Measurements from ENCODE around the gene ASIC2. TPM values are rescaled to one million over a fixed set of nuclear protein-coding genes. Genes with fewer than 3 reads are reported as not detected.

ASIC2 gene
- total RNA-seq, 1 experiment from 2014 or later, result 0.74 TPM

GRCh38 chr17:33021731-33022408 is 271.2 kb downstream of the ASIC2 start:
- no peak overlapping the region for H2AK5ac ChIP-seq (ENCODE audit: insufficient read length, low read length)
- H3K18ac ChIP-seq (ENCODE audit: insufficient read length, low read depth, low read length), result no peak overlapping the region
- no peak overlapping the region for H3K4me2 ChIP-seq (ENCODE audit: insufficient read depth, insufficient read length, low read length)
- peak; percentile 60 for DNase-seq
- H3T11ph ChIP-seq (ENCODE audit: low read length), result no peak overlapping the region
- H2AFZ ChIP-seq (ENCODE audit: low read length), result no peak overlapping the region
- no peak overlapping the region for H2BK20ac ChIP-seq (ENCODE audit: low read depth, low read length, poor library complexity, severe bottlenecking)
- H4K91ac ChIP-seq (ENCODE audit: insufficient read length, low read depth, low read length), result no peak overlapping the region
- peaks cover 18% of the 10 kb centered on the region; the same call in 1 of the 2 replicates for H3K4me1 ChIP-seq (ENCODE audit: insufficient read depth, low read length)
- no peak overlapping the region for H2BK12ac ChIP-seq (ENCODE audit: insufficient read length, low read depth, low read length)
- H2BK15ac ChIP-seq (ENCODE audit: low read depth, low read length), result no peak overlapping the region
- H3K23ac ChIP-seq (ENCODE audit: insufficient read length, low read depth, low read length), result no peak overlapping the region
- Mint-ChIP-seq H3K27me3 (ENCODE audit: low read depth) (peaks cover 11% of the 10 kb centered on the region), H3K9me3 (no peaks in the 10 kb centered on the region), H3K4me1 (peaks cover 37 to 38% of the 10 kb centered on the region in 2 experiments), H3K36me3 (ENCODE audit: insufficient read depth in 1 of 3, low read depth in 3 of 3) (no peaks in the 10 kb centered on the region; a peak in 1 of 7 replicates), H3K4me3 (no peak overlapping the region), H3K27ac (no peak overlapping the region)
- no peaks in the 10 kb centered on the region for H4K20me1 ChIP-seq (ENCODE audit: control insufficient read depth, insufficient read depth, insufficient read length)
- no peak overlapping the region for H3K14ac ChIP-seq (ENCODE audit: insufficient read depth, low read length)
- H3K23me2 ChIP-seq (ENCODE audit: insufficient read length, low read depth, low read length, poor library complexity, severe bottlenecking), result no peaks in the 10 kb centered on the region
- no peak overlapping the region for H4K8ac ChIP-seq (replicated peaks; ENCODE audit: insufficient read length, low read depth, low read length)
- TF ChIP-seq, protein P1, sequence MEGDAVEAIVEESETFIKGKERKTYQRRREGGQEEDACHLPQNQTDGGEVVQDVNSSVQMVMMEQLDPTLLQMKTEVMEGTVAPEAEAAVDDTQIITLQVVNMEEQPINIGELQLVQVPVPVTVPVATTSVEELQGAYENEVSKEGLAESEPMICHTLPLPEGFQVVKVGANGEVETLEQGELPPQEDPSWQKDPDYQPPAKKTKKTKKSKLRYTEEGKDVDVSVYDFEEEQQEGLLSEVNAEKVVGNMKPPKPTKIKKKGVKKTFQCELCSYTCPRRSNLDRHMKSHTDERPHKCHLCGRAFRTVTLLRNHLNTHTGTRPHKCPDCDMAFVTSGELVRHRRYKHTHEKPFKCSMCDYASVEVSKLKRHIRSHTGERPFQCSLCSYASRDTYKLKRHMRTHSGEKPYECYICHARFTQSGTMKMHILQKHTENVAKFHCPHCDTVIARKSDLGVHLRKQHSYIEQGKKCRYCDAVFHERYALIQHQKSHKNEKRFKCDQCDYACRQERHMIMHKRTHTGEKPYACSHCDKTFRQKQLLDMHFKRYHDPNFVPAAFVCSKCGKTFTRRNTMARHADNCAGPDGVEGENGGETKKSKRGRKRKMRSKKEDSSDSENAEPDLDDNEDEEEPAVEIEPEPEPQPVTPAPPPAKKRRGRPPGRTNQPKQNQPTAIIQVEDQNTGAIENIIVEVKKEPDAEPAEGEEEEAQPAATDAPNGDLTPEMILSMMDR (conservative IDR thresholded peaks at IDR 0.05), result peak; percentile 57
- H3K9me3 ChIP-seq (ENCODE audit: control insufficient read depth, low read depth, low read length), result no peaks in the 10 kb centered on the region
- H3K79me2 ChIP-seq (ENCODE audit: insufficient read depth, low read length), result no peaks in the 10 kb centered on the region
- no peak overlapping the region for H2BK5ac ChIP-seq (ENCODE audit: insufficient read length, low read length)
- H3K4ac ChIP-seq (ENCODE audit: low read depth, low read length), result no peak overlapping the region
- no peaks in the 10 kb centered on the region for H3K79me1 ChIP-seq (ENCODE audit: insufficient read depth, low read depth, low read length, poor library complexity, severe bottlenecking)
- no peak overlapping the region for H3K27ac ChIP-seq (ENCODE audit: insufficient read length, low read depth, low read length)
- H2BK120ac ChIP-seq (ENCODE audit: low read depth, low read length, poor library complexity, severe bottlenecking), result no peak overlapping the region
- no CpG with 5 or more reads among the region's 12 CpGs for WGBS (ENCODE audit: extremely low coverage, insufficient read length, low lambda C conversion rate)
- H4K5ac ChIP-seq (ENCODE audit: insufficient read length, low read depth, low read length), result no peak overlapping the region
- no peak overlapping the region for H3K9ac ChIP-seq (ENCODE audit: extremely low read depth, insufficient read length, low read length)
- H3K56ac ChIP-seq (ENCODE audit: insufficient read length, low read depth, low read length), result no peak overlapping the region
- no peaks in the 10 kb centered on the region; the same call in 1 of the 2 replicates for H3K27me3 ChIP-seq (ENCODE audit: insufficient read depth, low read length)

All from H9 (cell line).